ENCODE data around the gene APEH.

GRCh38 chr3:49674497-49674983 is 389 bp downstream of the APEH start:
- TF ChIP-seq CTCF (conservative IDR thresholded peaks at IDR 0.05) (no peak), ZFX (IDR thresholded peaks at IDR 0.05) (peak; percentile 73; the same call in 1 of the 2 replicates)

All from C4-2B (cell line).